GM21447 (cell line): Measurements from ENCODE around the gene MBD4.

ENCODE experiments used
- ATAC-seq: cut with Tn5 transposase; IDR thresholded peaks from one replicate; pipeline ENCODE4 v1.9.1; 2021; ENCODE audit not compliant: unreplicated experiment

MBD4 gene

GRCh38 chr3:129463716-129464115 lies 24.0 kb upstream of the MBD4 start:
- ATAC-seq: no peak

DNA sequence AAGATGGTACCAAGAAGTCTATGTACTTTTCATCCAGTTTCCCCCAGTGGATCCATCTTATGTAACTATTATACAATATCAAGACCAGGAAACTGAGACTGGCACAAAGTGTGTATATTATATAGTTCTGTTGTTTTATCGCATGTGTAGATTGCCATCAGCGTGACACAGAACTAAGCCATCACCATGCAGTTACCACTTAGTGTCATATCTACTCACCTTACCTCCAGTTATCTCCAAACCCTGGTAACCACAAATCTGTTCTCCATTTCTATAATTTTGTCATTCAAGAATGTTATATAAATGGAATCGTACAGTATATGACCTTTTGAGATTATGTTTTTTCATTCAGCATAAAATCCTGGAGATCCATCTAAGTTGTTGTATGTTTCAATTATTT lies 23.3 kb upstream of the MBD4 start:
- ATAC-seq: no peak

- ATAC-seq: no peak
These were observed 22.7 kb upstream of the MBD4 start for GRCh38 chr3:129462361-129462968.

DNA sequence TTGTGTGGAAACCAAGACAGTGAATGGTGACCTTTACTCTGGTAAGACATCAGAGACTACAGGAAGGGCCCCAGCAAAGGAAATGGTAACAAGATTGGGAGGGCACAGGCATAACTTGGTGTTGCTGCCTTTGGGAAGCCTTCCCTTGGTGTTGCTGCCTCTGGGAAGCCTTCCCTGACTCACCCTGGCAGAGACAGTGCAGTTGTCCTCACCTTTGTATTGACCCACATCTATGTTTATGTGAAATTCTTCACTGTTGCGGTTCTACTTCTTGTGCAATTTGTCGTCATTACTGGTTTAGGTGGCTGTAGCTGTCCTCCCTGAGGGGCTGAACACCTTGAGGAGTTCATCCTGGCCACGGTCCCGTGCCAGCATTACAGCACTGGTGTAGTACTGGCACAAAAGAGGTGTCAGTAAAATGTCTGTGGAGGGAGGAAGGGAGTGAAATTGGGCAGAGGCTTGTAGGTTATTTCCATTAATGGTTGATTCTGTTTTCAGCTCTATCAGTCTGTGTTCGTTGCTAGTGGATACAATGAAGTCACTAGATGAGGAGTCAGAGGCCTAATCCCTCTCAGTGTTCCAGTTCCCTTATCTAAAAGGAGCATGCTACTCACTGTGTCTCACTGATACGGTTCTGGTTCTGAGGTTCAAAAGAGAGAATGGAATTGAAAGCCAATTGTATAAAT lies 21.9 kb upstream of the MBD4 start:
- ATAC-seq: peak; percentile 16

DNA sequence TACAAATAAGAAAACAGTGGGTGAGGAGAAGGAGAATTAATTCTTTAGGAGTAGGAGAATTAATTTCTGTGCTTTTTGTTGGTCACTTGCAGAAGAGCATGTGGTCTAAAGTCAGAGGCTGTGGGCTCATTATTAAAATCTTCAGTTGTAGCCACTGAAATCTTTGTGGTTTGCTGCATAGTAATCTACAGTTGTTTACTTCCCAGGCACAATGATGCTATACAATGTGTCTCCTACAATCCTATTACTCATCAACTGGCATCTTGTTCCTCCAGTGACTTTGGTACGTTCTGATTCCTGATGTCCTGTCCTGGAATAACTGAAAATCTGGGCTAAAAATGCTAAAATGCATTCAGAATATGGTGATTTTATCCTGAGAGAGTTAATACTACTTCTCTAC lies 21.3 kb upstream of the MBD4 start:
- ATAC-seq: peak; percentile 73

DNA sequence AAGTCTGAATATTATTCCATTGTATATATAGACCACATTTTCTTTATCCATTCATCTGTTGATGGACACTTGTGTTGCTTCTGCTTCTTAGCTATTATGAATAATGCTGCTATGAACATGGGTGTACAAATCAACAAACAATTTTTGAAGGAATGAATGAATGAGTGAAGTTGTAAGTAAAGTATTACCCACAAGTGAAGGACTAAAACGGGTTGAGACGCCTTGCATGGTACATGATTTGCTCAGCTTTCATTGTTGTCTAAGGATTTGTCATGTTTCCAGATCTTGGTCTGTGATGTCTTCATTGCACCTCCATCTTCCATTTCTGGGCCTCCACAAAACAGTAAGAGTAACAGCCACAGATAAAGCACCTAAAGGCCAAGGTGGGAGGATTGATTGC lies 20.8 kb upstream of the MBD4 start:
- ATAC-seq: no peak

- no peak for ATAC-seq
These were observed 20.4 kb upstream of the MBD4 start for GRCh38 chr3:129460155-129460554.

DNA sequence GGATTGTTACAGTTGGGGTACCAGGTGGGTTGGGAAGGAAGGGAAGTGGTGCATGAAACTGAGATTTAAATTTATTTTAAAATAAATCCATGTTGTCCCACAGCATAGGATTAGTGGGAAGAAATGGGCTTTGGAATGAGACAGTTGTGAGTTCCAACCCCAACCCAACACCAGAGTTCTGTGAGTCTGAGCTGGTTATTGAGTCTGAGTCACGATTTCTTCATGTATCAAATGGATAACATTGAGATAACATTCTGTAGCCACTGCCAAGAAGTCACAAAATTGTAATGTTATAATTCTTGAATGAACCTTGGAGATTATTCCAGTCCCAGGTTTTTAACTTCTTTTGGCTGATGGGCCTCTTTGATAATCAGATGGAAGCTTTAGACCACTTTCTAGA lies 14.0 kb upstream of the MBD4 start:
- no peak for ATAC-seq

DNA sequence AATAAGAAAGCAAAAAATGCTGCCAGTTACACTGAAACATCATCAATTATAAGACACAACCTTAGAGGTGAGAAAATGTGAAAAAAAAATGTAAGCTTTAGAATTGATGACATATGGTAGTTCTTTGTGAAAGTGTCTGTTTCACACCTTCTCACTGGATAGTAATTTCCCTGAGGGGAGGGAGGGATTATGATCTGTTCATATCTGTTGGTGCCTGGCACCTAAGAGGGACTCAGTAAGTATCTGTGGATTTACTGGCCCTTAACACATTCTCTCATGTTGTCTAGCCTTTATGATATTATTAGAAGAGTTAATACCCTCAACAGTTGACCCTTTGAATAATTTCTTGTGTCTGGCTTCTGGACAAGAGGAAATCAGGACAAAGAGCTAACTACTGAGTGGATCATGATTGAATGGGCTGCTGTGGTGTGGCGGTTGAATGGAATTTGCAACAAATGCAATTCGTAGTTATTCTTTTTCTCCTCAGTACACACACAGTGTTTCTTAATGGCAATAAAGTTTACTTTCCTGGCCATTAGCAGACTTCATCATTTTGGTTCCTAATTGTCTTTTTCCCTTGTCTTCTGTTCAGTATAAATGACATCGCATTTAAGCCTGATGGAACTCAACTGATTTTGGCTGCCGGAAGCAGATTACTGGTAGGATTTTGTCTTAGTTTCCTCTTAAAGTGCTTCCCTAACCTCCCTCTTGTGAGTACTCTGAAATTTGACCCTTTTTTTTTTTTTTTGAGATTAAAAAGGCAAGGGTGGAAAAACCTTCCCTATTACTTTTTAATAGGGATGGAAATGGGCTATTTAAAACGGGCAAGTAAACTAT lies 9.7 kb upstream of the MBD4 start:
- no peak for ATAC-seq

GRCh38 chr3:129448186-129448895 lies 8.6 kb upstream of the MBD4 start:
- no peak for ATAC-seq

DNA sequence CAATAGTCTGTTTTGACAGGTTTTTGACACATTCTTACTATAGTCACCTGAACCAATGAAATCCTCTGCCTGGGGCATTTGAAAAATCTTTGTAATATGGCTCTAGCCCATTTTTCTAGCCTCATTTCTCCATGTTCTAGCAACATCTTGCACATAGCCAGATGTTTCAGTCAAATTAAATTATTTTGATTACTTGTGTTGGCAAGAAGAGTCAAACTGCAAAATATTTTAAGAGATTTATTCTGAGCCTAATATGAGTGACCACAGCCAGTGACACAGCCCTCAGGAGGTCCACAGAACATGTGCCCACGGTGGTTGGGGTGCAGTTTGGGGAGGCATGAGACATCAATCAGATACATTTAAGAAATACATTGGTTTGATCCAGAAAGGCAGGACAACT lies 7.2 kb upstream of the MBD4 start:
- no peak for ATAC-seq

- ATAC-seq: no peak
These were observed 5.7 kb upstream of the MBD4 start for GRCh38 chr3:129445471-129445870.

DNA sequence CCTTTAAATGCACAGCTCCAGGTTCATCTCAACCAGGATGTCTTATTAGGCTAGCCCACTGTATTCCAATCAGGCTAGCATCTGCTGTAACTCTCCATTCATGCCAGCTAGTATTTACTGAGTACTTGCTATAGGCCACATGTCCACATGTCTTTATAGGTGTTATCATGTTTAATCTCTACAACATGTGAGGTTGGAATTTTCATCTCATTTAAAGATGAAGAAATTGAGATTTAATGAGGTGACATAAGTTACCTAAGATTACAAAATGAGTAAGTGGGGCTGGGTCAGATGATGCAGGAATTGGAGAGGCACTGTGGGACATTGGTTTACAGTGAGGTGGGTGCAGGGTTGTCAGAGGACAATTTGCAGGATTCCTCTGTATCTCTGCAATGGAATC lies 3.2 kb upstream of the MBD4 start:
- no peak for ATAC-seq

DNA sequence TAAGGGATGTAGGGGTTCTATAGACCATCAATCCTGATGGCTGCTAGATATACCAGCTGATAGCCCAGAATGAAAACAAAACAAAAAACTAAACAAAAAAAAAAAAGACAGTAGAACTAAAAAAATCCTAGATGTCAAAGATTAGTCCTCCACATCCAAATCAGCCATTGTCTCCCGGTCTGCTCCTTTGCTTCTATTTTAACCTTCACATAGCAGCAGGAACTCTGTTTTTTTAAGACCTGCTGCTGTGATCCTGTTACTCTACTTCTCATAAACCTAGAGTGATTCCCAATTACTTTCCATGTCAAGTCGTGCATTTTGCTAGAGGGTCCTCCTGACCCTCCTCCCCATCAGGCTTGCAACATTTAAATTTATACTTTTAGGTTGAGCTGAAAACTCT lies 2.7 kb upstream of the MBD4 start:
- ATAC-seq: no peak

GRCh38 chr3:129441782-129442181 lies 2.0 kb upstream of the MBD4 start:
- ATAC-seq: no peak

DNA sequence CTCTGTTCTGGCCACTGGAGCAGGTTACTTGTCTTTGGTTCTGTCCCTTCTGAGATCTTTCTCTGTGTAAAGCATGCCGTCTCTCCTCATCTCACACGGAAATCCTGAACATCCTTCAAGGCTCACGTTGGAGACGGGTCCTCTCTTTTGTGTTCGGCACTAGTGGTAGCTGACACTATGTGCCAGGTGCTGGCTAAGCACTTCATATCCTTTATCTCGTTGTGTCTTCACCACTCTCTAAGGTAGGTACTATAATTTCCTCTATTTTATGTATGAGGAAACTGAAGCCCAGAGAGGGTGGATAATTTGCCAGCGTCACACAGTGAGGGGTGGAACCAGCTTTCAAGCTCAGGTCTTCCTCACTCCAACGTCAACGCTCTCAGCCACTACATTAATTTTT lies 1.5 kb upstream of the MBD4 start:
- no peak for ATAC-seq

GRCh38 chr3:129440618-129441190 lies 956 bp upstream of the MBD4 start:
- no peak for ATAC-seq

DNA sequence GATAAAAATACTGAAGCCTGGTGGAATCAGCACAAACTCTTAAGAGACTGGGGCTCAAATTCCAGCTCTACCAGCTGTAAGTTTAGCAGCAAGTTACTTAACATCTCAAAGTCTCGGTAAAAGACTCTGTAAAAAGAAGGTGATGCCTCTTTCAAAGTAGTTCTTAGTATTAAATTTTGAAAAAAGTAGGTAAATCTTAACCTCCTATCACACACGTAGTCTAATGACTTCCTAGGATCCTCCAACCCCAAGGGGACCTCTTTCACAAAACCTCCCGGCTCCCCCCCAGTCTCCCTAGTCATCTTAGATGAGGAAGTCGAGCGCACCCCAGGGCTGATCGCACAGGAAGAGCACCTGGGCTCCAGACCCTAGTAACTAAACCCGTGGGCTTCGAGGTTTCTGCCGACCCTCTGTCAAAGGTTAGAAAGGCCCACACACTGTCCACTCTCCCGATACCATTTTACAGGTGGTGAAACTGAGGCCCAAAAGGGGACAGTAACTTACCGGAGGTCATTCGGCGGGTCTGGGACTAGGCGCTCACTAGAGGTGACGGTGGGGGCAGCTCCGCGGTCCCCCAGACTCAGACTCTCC lies 427 bp downstream of the MBD4 start:
- ATAC-seq: peak; percentile 28

DNA sequence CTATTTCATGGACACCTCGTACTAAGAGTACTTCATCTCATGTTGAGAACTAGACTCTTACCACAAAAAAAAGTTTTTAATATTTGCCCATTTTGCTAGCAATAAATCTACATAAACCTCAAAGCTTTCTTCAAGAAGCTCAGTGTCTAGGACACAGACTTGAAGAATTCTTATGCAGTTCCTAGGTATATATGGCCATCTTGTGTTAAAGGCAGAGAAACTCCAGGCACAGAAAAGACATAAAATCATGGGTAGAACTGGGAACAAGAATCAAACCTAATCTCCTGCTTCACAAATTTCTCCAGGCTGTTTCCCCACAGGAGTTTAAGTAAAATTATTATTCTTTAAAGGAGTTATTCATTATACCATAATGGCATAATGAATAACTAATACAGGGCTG lies 4.4 kb downstream of the MBD4 start:
- no peak for ATAC-seq

DNA sequence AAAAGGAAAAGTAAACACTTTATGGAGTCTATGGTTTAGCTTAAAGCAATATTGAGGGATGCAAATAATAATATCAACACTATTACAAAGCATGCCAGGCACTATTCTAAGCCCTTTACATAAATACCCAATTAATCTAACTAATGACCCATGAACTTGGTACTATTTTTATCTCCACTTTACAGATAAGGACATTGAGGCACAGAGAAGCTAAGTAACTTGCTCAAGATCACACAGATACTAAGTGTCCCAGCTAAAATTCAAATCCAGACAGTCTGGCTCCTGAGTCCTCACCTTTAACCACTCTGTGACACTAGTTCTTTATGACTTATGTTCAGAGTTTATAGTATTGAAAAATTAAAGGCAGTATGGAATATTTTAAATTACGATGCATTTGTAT lies 5.6 kb downstream of the MBD4 start:
- no peak for ATAC-seq

DNA sequence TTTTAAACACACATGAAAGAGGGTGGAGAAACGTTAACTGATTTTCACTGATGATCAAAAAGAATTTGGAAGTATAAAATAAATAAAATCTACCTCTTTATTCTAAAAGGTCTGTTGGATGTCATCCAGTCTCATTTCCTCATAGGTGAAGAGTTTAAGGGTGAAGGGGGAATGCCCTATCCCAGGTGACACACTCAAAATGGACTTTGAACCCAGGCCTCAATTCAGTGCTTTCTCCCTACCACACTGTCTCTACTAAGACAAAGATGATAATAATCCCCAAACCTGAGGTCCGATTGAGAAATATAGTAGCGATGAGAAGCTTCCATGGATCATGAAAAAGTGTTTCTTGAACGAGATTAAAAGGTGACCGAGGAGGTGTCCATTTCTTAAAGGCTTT lies 6.2 kb downstream of the MBD4 start:
- no peak for ATAC-seq
